ENCODE results near the gene ARHGEF10L.
A peak's percentile ranks its signal among the peaks of the same experiment; 100 is the strongest.
"Not testable (repeated sequence)": the region's sequence is repeated elsewhere in the genome, so short reads cannot be mapped to it uniquely, and the experiment has no call there.

The ARHGEF10L gene, protein sequence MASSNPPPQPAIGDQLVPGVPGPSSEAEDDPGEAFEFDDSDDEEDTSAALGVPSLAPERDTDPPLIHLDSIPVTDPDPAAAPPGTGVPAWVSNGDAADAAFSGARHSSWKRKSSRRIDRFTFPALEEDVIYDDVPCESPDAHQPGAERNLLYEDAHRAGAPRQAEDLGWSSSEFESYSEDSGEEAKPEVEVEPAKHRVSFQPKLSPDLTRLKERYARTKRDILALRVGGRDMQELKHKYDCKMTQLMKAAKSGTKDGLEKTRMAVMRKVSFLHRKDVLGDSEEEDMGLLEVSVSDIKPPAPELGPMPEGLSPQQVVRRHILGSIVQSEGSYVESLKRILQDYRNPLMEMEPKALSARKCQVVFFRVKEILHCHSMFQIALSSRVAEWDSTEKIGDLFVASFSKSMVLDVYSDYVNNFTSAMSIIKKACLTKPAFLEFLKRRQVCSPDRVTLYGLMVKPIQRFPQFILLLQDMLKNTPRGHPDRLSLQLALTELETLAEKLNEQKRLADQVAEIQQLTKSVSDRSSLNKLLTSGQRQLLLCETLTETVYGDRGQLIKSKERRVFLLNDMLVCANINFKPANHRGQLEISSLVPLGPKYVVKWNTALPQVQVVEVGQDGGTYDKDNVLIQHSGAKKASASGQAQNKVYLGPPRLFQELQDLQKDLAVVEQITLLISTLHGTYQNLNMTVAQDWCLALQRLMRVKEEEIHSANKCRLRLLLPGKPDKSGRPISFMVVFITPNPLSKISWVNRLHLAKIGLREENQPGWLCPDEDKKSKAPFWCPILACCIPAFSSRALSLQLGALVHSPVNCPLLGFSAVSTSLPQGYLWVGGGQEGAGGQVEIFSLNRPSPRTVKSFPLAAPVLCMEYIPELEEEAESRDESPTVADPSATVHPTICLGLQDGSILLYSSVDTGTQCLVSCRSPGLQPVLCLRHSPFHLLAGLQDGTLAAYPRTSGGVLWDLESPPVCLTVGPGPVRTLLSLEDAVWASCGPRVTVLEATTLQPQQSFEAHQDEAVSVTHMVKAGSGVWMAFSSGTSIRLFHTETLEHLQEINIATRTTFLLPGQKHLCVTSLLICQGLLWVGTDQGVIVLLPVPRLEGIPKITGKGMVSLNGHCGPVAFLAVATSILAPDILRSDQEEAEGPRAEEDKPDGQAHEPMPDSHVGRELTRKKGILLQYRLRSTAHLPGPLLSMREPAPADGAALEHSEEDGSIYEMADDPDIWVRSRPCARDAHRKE (N-terminal part only)
- 0 to 0.84 (median 0) reads per million in 9 experiments for total RNA-seq

DNA sequence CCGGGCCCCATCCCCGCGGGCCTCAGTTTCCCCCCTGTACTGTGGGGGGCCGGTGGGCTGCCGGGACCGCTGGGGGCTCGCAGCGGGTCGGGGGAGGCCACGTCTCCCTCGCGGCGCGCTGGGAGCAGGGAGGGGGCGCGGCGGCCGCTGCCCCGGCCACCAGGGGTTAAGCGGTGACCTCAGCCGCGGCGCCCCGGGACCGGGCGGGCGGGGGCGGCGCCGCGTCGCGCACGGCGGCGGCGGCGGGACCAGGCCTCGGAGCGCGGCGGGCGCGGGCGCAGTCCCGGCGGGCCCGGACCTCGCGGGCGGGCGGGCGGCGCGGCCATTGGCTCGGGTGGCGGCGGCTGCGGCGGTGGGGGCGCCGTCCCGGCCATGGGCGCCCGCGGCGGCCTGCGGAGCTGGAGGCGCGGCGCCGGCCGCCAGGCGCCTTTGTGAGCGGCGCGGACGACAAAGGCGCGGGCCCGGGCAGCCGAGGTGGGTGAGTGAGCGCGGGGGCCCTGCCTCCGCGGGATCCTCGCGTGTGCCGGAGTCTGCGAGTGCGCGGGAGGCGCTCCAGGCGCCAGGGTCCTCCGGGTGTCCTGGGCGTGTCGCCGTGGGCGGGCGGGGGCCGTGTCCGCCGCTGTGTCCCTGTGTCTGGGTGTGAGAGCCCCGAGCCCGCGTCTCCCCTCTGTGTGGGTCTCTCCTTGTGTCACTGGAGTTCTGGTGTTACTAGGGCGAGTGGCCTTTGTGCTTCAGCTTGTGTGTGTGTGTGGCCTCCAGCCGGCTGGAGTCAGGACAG is at the start of gene ARHGEF10L:
ARHGEF10L (plus strand) TSS at position 222 of the 778 bp plus-strand sequence. CDS start 40,898 bp downstream, outside the sequence.
- Mint-ChIP-seq H3K4me1 (ENCODE audit: low read depth in 2 of 2) (peaks cover 6 to 11% of the 10 kb centered on the region in 2 donors), H3K27me3 (peaks cover 58 to 79% of the 10 kb centered on the region in 2 donors), H3K36me3 (ENCODE audit: insufficient read depth) (no peaks in the 10 kb centered on the region), H3K9me3 (no peaks in the 10 kb centered on the region), H3K27ac (no peak within 1 kb of the TSS), H3K4me3 (peak within 1 kb of the TSS; percentile 69 to 74)
- DNase-seq (no peak), ATAC-seq (replicated peaks) (no peak)

DNA sequence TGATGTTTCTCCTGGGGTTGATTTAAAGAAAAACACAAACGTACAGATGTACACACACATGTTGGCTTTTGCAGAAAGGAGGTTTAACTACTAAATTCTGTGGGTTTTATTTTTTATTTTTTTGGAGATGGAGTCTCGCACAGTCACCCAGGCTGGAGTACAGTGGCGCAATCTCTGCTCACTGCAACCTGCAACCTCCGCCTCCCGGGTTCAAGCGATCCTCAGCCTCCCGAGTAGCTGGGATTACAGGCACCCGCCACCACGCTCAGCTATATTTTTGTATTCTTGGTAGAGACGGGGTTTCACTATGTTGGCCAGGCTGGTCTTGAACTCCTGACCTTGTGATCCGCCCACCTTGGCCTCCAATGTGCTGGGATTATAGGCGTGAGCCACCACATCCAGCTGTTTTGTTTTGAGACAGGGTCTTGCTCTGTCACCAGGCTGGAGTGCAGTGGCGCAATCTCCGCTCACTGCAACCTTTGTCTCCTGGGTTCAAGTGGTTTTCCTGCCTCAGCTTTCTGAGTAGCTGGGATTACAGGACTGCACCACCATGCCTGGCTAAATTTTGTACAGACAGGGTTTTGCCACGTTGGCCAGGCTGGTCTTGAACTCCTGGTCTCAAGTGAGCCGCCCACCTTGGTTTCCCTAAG is 49.6 kb upstream of the ARHGEF10L start:
- H3K27ac Mint-ChIP-seq; H3K36me3 Mint-ChIP-seq (ENCODE audit: insufficient read depth): not testable (repeated sequence)

GRCh38 chr1:17490667-17491066 is 48.8 kb upstream of the ARHGEF10L start:
- H3K27ac Mint-ChIP-seq; H3K36me3 Mint-ChIP-seq (ENCODE audit: insufficient read depth); H3K9me3 Mint-ChIP-seq; H3K4me1 Mint-ChIP-seq (ENCODE audit: low read depth in 2 of 2); H3K4me3 Mint-ChIP-seq; ATAC-seq (replicated peaks); DNase-seq: not testable (repeated sequence)
- H3K27me3 Mint-ChIP-seq, result peaks cover under 1 to 37% of the 10 kb centered on the region in 2 donors

More for the DNA sequence above, 49.6 kb upstream of the ARHGEF10L start:
- not testable (repeated sequence) for DNase-seq; H3K4me1 Mint-ChIP-seq (ENCODE audit: low read depth in 2 of 2); H3K4me3 Mint-ChIP-seq; ATAC-seq (replicated peaks); H3K9me3 Mint-ChIP-seq
- H3K27me3 Mint-ChIP-seq, result peaks cover 7 to 45% of the 10 kb centered on the region in 2 donors

GRCh38 chr1:17494114-17494729 is 45.3 kb upstream of the ARHGEF10L start:
- Mint-ChIP-seq H3K27ac (no peak overlapping the region), H3K4me1 (ENCODE audit: low read depth in 2 of 2) (peaks cover 0 to 4% of the 10 kb centered on the region in 2 donors), H3K27me3 (peaks cover 0 to 30% of the 10 kb centered on the region in 2 donors), H3K9me3 (no peaks in the 10 kb centered on the region), H3K4me3 (no peak overlapping the region), H3K36me3 (ENCODE audit: insufficient read depth) (no peaks in the 10 kb centered on the region)
- ATAC-seq (replicated peaks) (peak; percentile 55), DNase-seq (peak; percentile 36 to 46 (median 41))

DNA sequence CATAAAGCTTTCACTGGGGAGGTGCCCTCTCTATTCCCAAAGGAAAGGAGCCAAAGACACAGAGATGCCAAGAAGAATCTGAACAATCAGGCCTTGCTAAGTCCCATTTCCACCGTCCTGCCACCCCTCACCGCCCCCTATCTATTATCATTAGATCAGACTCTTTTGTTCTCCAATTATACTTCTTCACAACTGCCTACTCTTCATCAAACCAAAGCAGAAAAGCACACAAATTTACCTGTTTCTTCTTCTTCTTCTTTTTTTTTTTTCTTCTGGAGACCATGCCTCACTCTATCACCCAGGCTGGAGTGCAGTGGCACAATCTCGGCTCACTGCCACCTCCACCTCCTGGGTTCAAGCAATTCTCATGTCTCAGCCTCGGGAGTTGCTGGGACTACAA is 43.1 kb upstream of the ARHGEF10L start:
- H3K27me3 Mint-ChIP-seq, result peaks cover 5 to 30% of the 10 kb centered on the region in 2 donors
- DNase-seq, result no peak
- H3K4me3 Mint-ChIP-seq, result no peak overlapping the region
- peaks cover 0 to 4% of the 10 kb centered on the region in 2 donors for H3K4me1 Mint-ChIP-seq (ENCODE audit: low read depth in 2 of 2)
- no peaks in the 10 kb centered on the region for H3K36me3 Mint-ChIP-seq (ENCODE audit: insufficient read depth)
- H3K27ac Mint-ChIP-seq, result no peak overlapping the region
- H3K9me3 Mint-ChIP-seq, result no peaks in the 10 kb centered on the region
- no peak for ATAC-seq (replicated peaks)

DNA sequence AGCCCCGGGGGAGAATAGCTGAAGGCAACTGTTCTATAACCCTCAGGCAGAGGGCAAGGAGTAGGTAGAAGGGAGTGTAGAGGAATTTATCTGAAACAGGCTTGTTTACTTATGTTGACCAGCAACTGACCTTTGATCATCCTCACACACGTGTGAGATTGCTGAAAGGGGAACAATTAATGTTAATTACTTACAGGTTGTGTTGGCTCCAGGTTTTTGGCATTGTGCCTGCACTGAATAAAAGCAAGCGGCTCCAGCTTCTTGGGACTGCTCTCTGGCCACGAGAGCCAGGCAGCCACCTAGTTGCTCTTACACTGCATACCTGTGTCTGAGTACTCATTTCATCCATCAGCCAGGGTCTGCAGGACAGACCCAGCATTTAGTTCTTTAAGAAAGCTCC is 41.3 kb upstream of the ARHGEF10L start:
- H3K27me3 Mint-ChIP-seq, result peaks cover 17 to 26% of the 10 kb centered on the region in 2 donors
- H3K36me3 Mint-ChIP-seq (ENCODE audit: insufficient read depth), result no peaks in the 10 kb centered on the region
- H3K4me3 Mint-ChIP-seq, result no peak overlapping the region
- DNase-seq (no peak), ATAC-seq (replicated peaks) (no peak)
- H3K9me3 Mint-ChIP-seq, result no peaks in the 10 kb centered on the region
- no peak overlapping the region for H3K27ac Mint-ChIP-seq
- peaks cover 0 to 4% of the 10 kb centered on the region in 2 donors for H3K4me1 Mint-ChIP-seq (ENCODE audit: low read depth in 2 of 2)

- Mint-ChIP-seq H3K4me1 (ENCODE audit: low read depth in 2 of 2) (no peaks in the 10 kb centered on the region), H3K4me3 (no peak overlapping the region), H3K9me3 (no peaks in the 10 kb centered on the region), H3K27ac (no peak overlapping the region), H3K27me3 (peaks cover 17 to 31% of the 10 kb centered on the region in 2 donors), H3K36me3 (ENCODE audit: insufficient read depth) (peaks cover 2% of the 10 kb centered on the region)
- peak; percentile 7 to 18 (median 15) for DNase-seq
- peak; percentile 47 for ATAC-seq (replicated peaks)
Observed at GRCh38 chr1:17502326-17502778, 37.1 kb upstream of the ARHGEF10L start.

DNA sequence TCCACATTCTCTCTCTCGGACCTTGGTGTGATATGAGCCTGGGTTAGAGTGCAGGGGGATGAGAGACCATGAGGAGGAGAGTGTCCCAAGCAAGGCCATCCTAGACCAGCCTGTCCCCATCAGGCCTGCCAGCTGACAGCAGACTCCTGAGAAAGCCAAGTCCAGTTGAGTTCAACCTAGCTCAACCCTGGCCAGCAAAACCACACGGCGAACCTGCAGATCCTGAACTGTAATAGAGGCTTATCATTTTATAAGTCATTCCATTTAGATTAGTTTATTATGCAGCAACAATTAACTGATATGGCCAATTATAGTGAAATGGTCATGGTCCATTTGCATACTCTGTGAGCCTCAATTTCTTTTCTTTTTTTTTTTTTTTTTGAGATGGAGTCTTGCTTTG is 36.4 kb upstream of the ARHGEF10L start:
- no peak for ATAC-seq (replicated peaks)
- Mint-ChIP-seq H3K4me3 (no peak overlapping the region), H3K36me3 (ENCODE audit: insufficient read depth) (peaks cover 2% of the 10 kb centered on the region), H3K4me1 (ENCODE audit: low read depth in 2 of 2) (no peaks in the 10 kb centered on the region), H3K9me3 (no peaks in the 10 kb centered on the region), H3K27ac (no peak overlapping the region), H3K27me3 (peaks cover 17 to 30% of the 10 kb centered on the region in 2 donors)
- no peak for DNase-seq

- not testable (repeated sequence) for H3K4me1 Mint-ChIP-seq (ENCODE audit: low read depth in 2 of 2); DNase-seq; H3K36me3 Mint-ChIP-seq (ENCODE audit: insufficient read depth); ATAC-seq (replicated peaks); H3K27ac Mint-ChIP-seq; H3K9me3 Mint-ChIP-seq; H3K4me3 Mint-ChIP-seq
- peaks cover 8 to 32% of the 10 kb centered on the region in 2 donors for H3K27me3 Mint-ChIP-seq
Observed at GRCh38 chr1:17507200-17507599, 32.3 kb upstream of the ARHGEF10L start.

DNA sequence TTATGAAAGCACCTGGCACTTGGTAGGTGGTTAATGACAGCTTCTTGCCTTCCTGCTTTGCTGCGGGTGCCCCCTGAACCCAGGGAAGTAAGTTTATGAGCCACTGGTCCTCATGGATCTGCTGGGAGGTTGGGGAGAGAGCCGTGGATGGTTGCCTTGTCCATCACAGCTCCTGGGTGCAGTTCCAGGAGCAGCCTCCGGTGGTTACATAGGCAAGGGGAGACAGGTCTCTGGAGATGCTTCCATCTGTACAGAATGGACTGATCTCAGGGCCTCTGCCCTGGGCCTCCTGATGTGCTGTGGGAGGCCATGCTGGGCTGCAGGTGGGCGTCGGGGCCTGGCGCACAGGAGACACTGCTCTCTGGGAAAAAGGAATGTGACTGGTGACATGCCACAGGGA is 31.6 kb upstream of the ARHGEF10L start:
- Mint-ChIP-seq H3K4me1 (ENCODE audit: low read depth in 2 of 2) (no peaks in the 10 kb centered on the region), H3K9me3 (no peaks in the 10 kb centered on the region), H3K27me3 (peaks cover 1 to 32% of the 10 kb centered on the region in 2 donors), H3K27ac (no peak overlapping the region), H3K36me3 (ENCODE audit: insufficient read depth) (peaks cover 2% of the 10 kb centered on the region), H3K4me3 (no peak overlapping the region)
- ATAC-seq (replicated peaks), result no peak
- DNase-seq, result no peak

GRCh38 chr1:17509363-17509762 is 30.1 kb upstream of the ARHGEF10L start:
- H3K27me3 Mint-ChIP-seq, result peaks cover 0 to 32% of the 10 kb centered on the region in 2 donors
- DNase-seq (no peak), ATAC-seq (replicated peaks) (no peak)
- H3K27ac Mint-ChIP-seq, result no peak overlapping the region
- H3K4me3 Mint-ChIP-seq, result no peak overlapping the region
- H3K36me3 Mint-ChIP-seq (ENCODE audit: insufficient read depth), result peaks cover 2% of the 10 kb centered on the region
- H3K4me1 Mint-ChIP-seq (ENCODE audit: low read depth in 2 of 2), result no peaks in the 10 kb centered on the region
- H3K9me3 Mint-ChIP-seq, result no peaks in the 10 kb centered on the region

DNA sequence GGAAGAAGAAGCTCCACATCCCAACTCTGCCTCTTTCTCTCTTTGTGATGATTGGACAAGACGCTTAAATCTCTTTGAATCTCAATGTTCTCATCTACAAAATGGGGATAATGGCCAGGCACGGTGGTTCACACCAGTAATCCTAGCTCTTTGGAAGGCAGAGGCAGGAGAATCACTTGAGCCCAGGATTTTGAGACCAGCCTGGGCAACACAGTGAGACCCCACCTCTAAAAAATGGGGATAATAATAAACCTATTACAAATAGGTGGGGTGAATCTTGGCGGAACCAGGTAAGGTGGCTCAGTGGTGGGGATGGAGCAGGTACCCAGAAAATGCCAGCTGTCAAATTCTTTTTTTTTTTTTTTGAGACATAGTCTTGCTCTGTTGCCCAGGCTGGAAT is 29.4 kb upstream of the ARHGEF10L start:
- DNase-seq (no peak), ATAC-seq (replicated peaks) (no peak)
- Mint-ChIP-seq H3K27ac (no peak overlapping the region), H3K9me3 (no peaks in the 10 kb centered on the region), H3K4me1 (ENCODE audit: low read depth in 2 of 2) (no peaks in the 10 kb centered on the region), H3K27me3 (peaks cover 0 to 35% of the 10 kb centered on the region in 2 donors), H3K36me3 (ENCODE audit: insufficient read depth) (no peaks in the 10 kb centered on the region), H3K4me3 (no peak overlapping the region)
